GM12873 (cell line): ENCODE results near the gene CD83.

ENCODE experiments used
- CTCF ChIP-seq: IDR thresholded peaks from 2 replicates; pipeline ENCODE4 v1.5.1; 2012; ENCODE audit warnings: low read depth, mild to moderate bottlenecking, moderate library complexity, low read length, control low read depth; ENCODE audit not compliant: insufficient read depth; ENCODE audit errors: missing control alignments

The CD83 gene

GRCh38 chr6:14084388-14084787 lies 33.2 kb upstream of the CD83 start:
- no peak for TF ChIP-seq CTCF

GRCh38 chr6:14085176-14085787 lies 32.3 kb upstream of the CD83 start:
- TF ChIP-seq CTCF: no peak

- no peak for TF ChIP-seq CTCF
Observed at GRCh38 chr6:14086701-14087100, 30.9 kb upstream of the CD83 start.

GRCh38 chr6:14088600-14089192 lies 28.9 kb upstream of the CD83 start:
- TF ChIP-seq CTCF: no peak

- no peak for TF ChIP-seq CTCF
Observed at GRCh38 chr6:14089224-14089623, 28.3 kb upstream of the CD83 start.

- TF ChIP-seq CTCF: no peak
Observed at GRCh38 chr6:14091339-14091978, 26.1 kb upstream of the CD83 start.

GRCh38 chr6:14092316-14092715 lies 25.3 kb upstream of the CD83 start:
- no peak for TF ChIP-seq CTCF
